Adrenal gland (tissue), 5 donors: ENCODE results near the gene C12orf42.

Experiments
- POLR2A ChIP-seq, 2 donors: fragments of 450-650 bp; IDR thresholded peaks; one replicate each; pipeline ENCODE4 v1.6.1; 2017; ENCODE audit warnings: antibody characterized with exemption in 2 of 2, mild to moderate bottlenecking in 2 of 2, moderate library complexity in 1 of 2
- TF ChIP-seq, protein P1 (sequence below), 6 experiments: fragments of 450-650 bp in 4 of 6; fragments of 200-600 bp in 2 of 6; sonication (generic) in 1 of 6; IDR thresholded peaks; 1 replicate in 5 of 6; 2 replicates in 1 of 6; pipeline versions ENCODE4 v1.5.1 to v1.8.0; 2016 to 2021; ENCODE audit warnings: antibody characterized with exemption in 6 of 6, mild to moderate bottlenecking in 2 of 6, moderate library complexity in 1 of 6
- donor health status: DM: no; HTN: no; CAD: no.

DNA sequence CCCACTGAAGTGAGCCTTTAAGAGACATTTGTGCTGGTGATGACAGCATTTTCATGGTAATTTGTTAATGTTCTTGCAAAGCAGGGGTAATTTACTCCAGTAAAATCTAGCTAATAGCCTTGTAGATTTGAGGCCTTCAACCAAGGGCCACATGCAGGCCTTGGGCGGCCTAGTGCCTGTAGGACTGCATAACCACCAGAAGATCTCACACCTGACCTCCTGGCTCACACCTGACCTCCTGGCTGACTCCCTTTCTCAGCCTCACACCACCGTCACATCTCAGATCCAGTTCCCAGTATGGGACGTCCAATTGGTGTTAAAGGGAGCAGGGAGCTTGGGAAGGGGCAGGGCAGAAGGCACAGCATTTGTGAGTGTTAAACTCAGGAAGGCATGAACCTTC lies 26.9 kb downstream of the C12orf42 start:
- TF ChIP-seq, protein P1, sequence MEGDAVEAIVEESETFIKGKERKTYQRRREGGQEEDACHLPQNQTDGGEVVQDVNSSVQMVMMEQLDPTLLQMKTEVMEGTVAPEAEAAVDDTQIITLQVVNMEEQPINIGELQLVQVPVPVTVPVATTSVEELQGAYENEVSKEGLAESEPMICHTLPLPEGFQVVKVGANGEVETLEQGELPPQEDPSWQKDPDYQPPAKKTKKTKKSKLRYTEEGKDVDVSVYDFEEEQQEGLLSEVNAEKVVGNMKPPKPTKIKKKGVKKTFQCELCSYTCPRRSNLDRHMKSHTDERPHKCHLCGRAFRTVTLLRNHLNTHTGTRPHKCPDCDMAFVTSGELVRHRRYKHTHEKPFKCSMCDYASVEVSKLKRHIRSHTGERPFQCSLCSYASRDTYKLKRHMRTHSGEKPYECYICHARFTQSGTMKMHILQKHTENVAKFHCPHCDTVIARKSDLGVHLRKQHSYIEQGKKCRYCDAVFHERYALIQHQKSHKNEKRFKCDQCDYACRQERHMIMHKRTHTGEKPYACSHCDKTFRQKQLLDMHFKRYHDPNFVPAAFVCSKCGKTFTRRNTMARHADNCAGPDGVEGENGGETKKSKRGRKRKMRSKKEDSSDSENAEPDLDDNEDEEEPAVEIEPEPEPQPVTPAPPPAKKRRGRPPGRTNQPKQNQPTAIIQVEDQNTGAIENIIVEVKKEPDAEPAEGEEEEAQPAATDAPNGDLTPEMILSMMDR (IDR thresholded peaks at IDR 0.05) = no peak
- TF ChIP-seq POLR2A (IDR thresholded peaks at IDR 0.05) = no peak
